K562 (cell line): ENCODE measurements around the gene KNL1. TPM values are rescaled to one million over a fixed set of nuclear protein-coding genes. Genes with fewer than 3 reads are reported as not detected.

Experiments used
- polyA plus RNA-seq, 8 experiments: library from polyadenylated mRNA; depleted of rRNA in 4 of 8; stranded (reverse) in 5 of 8; unstranded in 3 of 8; fragments of >200 nt; fragmentation: Nextera tagmentation in 2 of 8; fragmentation: Illumina TruSeq in 1 of 8; extraction: Ambion mirVana in 2 of 8; extraction: Trizol in 1 of 8; gene quantifications; 2 replicates each; pipeline versions ENCODE4 v1.2.1 to v1.2.3, GENCODE V29; 2011 to 2014; ENCODE audit warnings: inconsistent platforms in 1 of 8, missing spikeins in 1 of 8
- small RNA-seq: library from RNA; depleted of rRNA; stranded (forward); fragments of <200 nt; gene quantifications from one replicate; pipeline ENCODE3, GENCODE V24; 2014
- total RNA-seq, 7 experiments: library from RNA; depleted of rRNA in 6 of 7; stranded (reverse); fragments of >200 nt in 6 of 7; fragmentation: Illumina TruSeq in 2 of 7; extraction: Trizol in 2 of 7; gene quantifications; 2 replicates each; pipeline versions ENCODE4 v1.2.1 to v1.2.3, GENCODE V29; 2011 to 2021; ENCODE audit warnings: low replicate concordance in 1 of 7

KNL1 gene
- total and polyA plus RNA-seq, 9 of the 15 experiments (the other 6 are each of a cell fraction or from before 2014, with no cell fraction given) = 14.5 to 65.4 (median 34.6) TPM

Small RNA genes within 50 kb of the gene (small RNA-seq; reads per million reads assigned to genes)
- gene RF00017 (not detected), gene RN7SL376P (not detected)

Other genes starting within 250 kb of the KNL1 start
Only the 7 nearest of the 16 such genes appear.
- gene BAHD1, start 153.3 kb upstream of the KNL1 start, total RNA-seq (2014; rRNA removed) = 15.2 and 20.8 TPM in 2 replicates
- gene BAHD1, start 153.3 kb upstream of the KNL1 start, total RNA-seq (2014; rRNA removed; fragmentation: Illumina TruSeq; extraction: Trizol) = 9.7 and 10.3 TPM in 2 replicates
- 11.5 and 12.3 TPM in 2 replicates for gene BAHD1, start 153.3 kb upstream of the KNL1 start, total RNA-seq (2015; rRNA removed; fragmentation: Illumina TruSeq; extraction: Trizol)
- 33.6 and 38.5 TPM in 2 replicates for gene BAHD1, start 153.3 kb upstream of the KNL1 start, total RNA-seq (2021)
- 9.7 and 10.6 TPM in 2 replicates for gene BAHD1, start 153.3 kb upstream of the KNL1 start, polyA plus RNA-seq (2011; rRNA removed)
- 18.4 and 26.4 TPM in 2 replicates for gene BAHD1, start 153.3 kb upstream of the KNL1 start, polyA plus RNA-seq (2014; fragmentation: Illumina TruSeq; extraction: Trizol)
- gene BAHD1, start 153.3 kb upstream of the KNL1 start, polyA plus RNA-seq (2014; fragmentation: Nextera tagmentation; extraction: Ambion mirVana) = under 1 TPM; 0.55 to 0.80 TPM
- gene BAHD1, start 153.3 kb upstream of the KNL1 start, polyA plus RNA-seq (2014; rRNA removed) = 19.0 and 19.4 TPM in 2 replicates
- gene CHST14, start 123.3 kb upstream of the KNL1 start, total RNA-seq (2014; rRNA removed) = 4.0 and 5.6 TPM in 2 replicates
- gene CHST14, start 123.3 kb upstream of the KNL1 start, total RNA-seq (2014; rRNA removed; fragmentation: Illumina TruSeq; extraction: Trizol) = 2.3 and 2.5 TPM in 2 replicates
- 4.6 TPM in 2 replicates for gene CHST14, start 123.3 kb upstream of the KNL1 start, total RNA-seq (2015; rRNA removed; fragmentation: Illumina TruSeq; extraction: Trizol)
- 11.2 and 12.1 TPM in 2 replicates for gene CHST14, start 123.3 kb upstream of the KNL1 start, total RNA-seq (2021)
- 4.5 and 6.4 TPM in 2 replicates for gene CHST14, start 123.3 kb upstream of the KNL1 start, polyA plus RNA-seq (2011; rRNA removed)
- 6.3 and 7.5 TPM in 2 replicates for gene CHST14, start 123.3 kb upstream of the KNL1 start, polyA plus RNA-seq (2014; fragmentation: Illumina TruSeq; extraction: Trizol)
- 1 to 10 TPM; 1.6 to 2.3 TPM for gene CHST14, start 123.3 kb upstream of the KNL1 start, polyA plus RNA-seq (2014; fragmentation: Nextera tagmentation; extraction: Ambion mirVana)
- gene CHST14, start 123.3 kb upstream of the KNL1 start, polyA plus RNA-seq (2014; rRNA removed) = 3.9 and 4.8 TPM in 2 replicates
- gene CCDC32, start 29.2 kb upstream of the KNL1 start, total RNA-seq (2014; rRNA removed) = 22.2 and 26.8 TPM in 2 replicates
- gene CCDC32, start 29.2 kb upstream of the KNL1 start, total RNA-seq (2014; rRNA removed; fragmentation: Illumina TruSeq; extraction: Trizol) = 53.3 and 75.6 TPM in 2 replicates
- gene CCDC32, start 29.2 kb upstream of the KNL1 start, total RNA-seq (2015; rRNA removed; fragmentation: Illumina TruSeq; extraction: Trizol) = 21.6 and 30.7 TPM in 2 replicates
- gene CCDC32, start 29.2 kb upstream of the KNL1 start, total RNA-seq (2021) = 33.8 and 38.0 TPM in 2 replicates
- gene CCDC32, start 29.2 kb upstream of the KNL1 start, polyA plus RNA-seq (2011; rRNA removed) = 34.7 and 37.0 TPM in 2 replicates
- gene CCDC32, start 29.2 kb upstream of the KNL1 start, polyA plus RNA-seq (2014; fragmentation: Illumina TruSeq; extraction: Trizol) = 28.5 and 34.1 TPM in 2 replicates
- 10 to 100 TPM; 54.4 to 94.8 TPM for gene CCDC32, start 29.2 kb upstream of the KNL1 start, polyA plus RNA-seq (2014; fragmentation: Nextera tagmentation; extraction: Ambion mirVana)
- 35.3 and 37.1 TPM in 2 replicates for gene CCDC32, start 29.2 kb upstream of the KNL1 start, polyA plus RNA-seq (2014; rRNA removed)
- 23.4 and 36.8 TPM in 2 replicates for gene RPUSD2, start 24.9 kb upstream of the KNL1 start, total RNA-seq (2014; rRNA removed)
- 10.0 and 14.3 TPM in 2 replicates for gene RPUSD2, start 24.9 kb upstream of the KNL1 start, total RNA-seq (2014; rRNA removed; fragmentation: Illumina TruSeq; extraction: Trizol)
- 17.5 and 18.6 TPM in 2 replicates for gene RPUSD2, start 24.9 kb upstream of the KNL1 start, total RNA-seq (2015; rRNA removed; fragmentation: Illumina TruSeq; extraction: Trizol)
- 24.0 and 30.2 TPM in 2 replicates for gene RPUSD2, start 24.9 kb upstream of the KNL1 start, total RNA-seq (2021)
- 11.2 and 13.0 TPM in 2 replicates for gene RPUSD2, start 24.9 kb upstream of the KNL1 start, polyA plus RNA-seq (2011; rRNA removed)
- 13.6 and 13.7 TPM in 2 replicates for gene RPUSD2, start 24.9 kb upstream of the KNL1 start, polyA plus RNA-seq (2014; fragmentation: Illumina TruSeq; extraction: Trizol)
- gene RPUSD2, start 24.9 kb upstream of the KNL1 start, polyA plus RNA-seq (2014; fragmentation: Nextera tagmentation; extraction: Ambion mirVana) = 1 to 10 TPM; 3.7 to 5.0 TPM
- gene RPUSD2, start 24.9 kb upstream of the KNL1 start, polyA plus RNA-seq (2014; rRNA removed) = 19.6 and 20.5 TPM in 2 replicates
- gene RAD51, start 100.9 kb downstream of the KNL1 start, total RNA-seq (2014; rRNA removed) = 34.6 and 41.9 TPM in 2 replicates
- 29.8 and 35.7 TPM in 2 replicates for gene RAD51, start 100.9 kb downstream of the KNL1 start, total RNA-seq (2014; rRNA removed; fragmentation: Illumina TruSeq; extraction: Trizol)
- gene RAD51, start 100.9 kb downstream of the KNL1 start, total RNA-seq (2015; rRNA removed; fragmentation: Illumina TruSeq; extraction: Trizol) = 25.4 and 26.8 TPM in 2 replicates
- 55.3 and 63.8 TPM in 2 replicates for gene RAD51, start 100.9 kb downstream of the KNL1 start, total RNA-seq (2021)
- 40.7 and 49.7 TPM in 2 replicates for gene RAD51, start 100.9 kb downstream of the KNL1 start, polyA plus RNA-seq (2011; rRNA removed)
- gene RAD51, start 100.9 kb downstream of the KNL1 start, polyA plus RNA-seq (2014; fragmentation: Illumina TruSeq; extraction: Trizol) = 48.5 and 52.3 TPM in 2 replicates
- gene RAD51, start 100.9 kb downstream of the KNL1 start, polyA plus RNA-seq (2014; fragmentation: Nextera tagmentation; extraction: Ambion mirVana) = 10 to 100 TPM; 16.0 to 16.6 TPM
- 44.8 and 46.7 TPM in 2 replicates for gene RAD51, start 100.9 kb downstream of the KNL1 start, polyA plus RNA-seq (2014; rRNA removed)
- gene RMDN3, start 161.0 kb downstream of the KNL1 start, total RNA-seq (2014; rRNA removed) = 25.9 and 33.8 TPM in 2 replicates
- 23.5 and 24.9 TPM in 2 replicates for gene RMDN3, start 161.0 kb downstream of the KNL1 start, total RNA-seq (2014; rRNA removed; fragmentation: Illumina TruSeq; extraction: Trizol)
- gene RMDN3, start 161.0 kb downstream of the KNL1 start, total RNA-seq (2015; rRNA removed; fragmentation: Illumina TruSeq; extraction: Trizol) = 25.4 and 26.4 TPM in 2 replicates
- 38.2 and 39.4 TPM in 2 replicates for gene RMDN3, start 161.0 kb downstream of the KNL1 start, total RNA-seq (2021)
- gene RMDN3, start 161.0 kb downstream of the KNL1 start, polyA plus RNA-seq (2011; rRNA removed) = 28.9 and 32.7 TPM in 2 replicates
- gene RMDN3, start 161.0 kb downstream of the KNL1 start, polyA plus RNA-seq (2014; fragmentation: Illumina TruSeq; extraction: Trizol) = 31.4 and 33.3 TPM in 2 replicates
- 1 to 10 TPM; 8.1 to 8.9 TPM for gene RMDN3, start 161.0 kb downstream of the KNL1 start, polyA plus RNA-seq (2014; fragmentation: Nextera tagmentation; extraction: Ambion mirVana)
- 35.7 and 36.4 TPM in 2 replicates for gene RMDN3, start 161.0 kb downstream of the KNL1 start, polyA plus RNA-seq (2014; rRNA removed)
- gene GCHFR, start 169.8 kb downstream of the KNL1 start, total RNA-seq (2014; rRNA removed) = 81.2 and 83.5 TPM in 2 replicates
- gene GCHFR, start 169.8 kb downstream of the KNL1 start, total RNA-seq (2014; rRNA removed; fragmentation: Illumina TruSeq; extraction: Trizol) = 5.3 and 8.7 TPM in 2 replicates
- gene GCHFR, start 169.8 kb downstream of the KNL1 start, total RNA-seq (2015; rRNA removed; fragmentation: Illumina TruSeq; extraction: Trizol) = 28.2 and 30.0 TPM in 2 replicates
- gene GCHFR, start 169.8 kb downstream of the KNL1 start, total RNA-seq (2021) = 31.9 and 37.3 TPM in 2 replicates
- gene GCHFR, start 169.8 kb downstream of the KNL1 start, polyA plus RNA-seq (2011; rRNA removed) = 20.8 and 33.6 TPM in 2 replicates
- 16.0 and 25.7 TPM in 2 replicates for gene GCHFR, start 169.8 kb downstream of the KNL1 start, polyA plus RNA-seq (2014; fragmentation: Illumina TruSeq; extraction: Trizol)
- gene GCHFR, start 169.8 kb downstream of the KNL1 start, polyA plus RNA-seq (2014; fragmentation: Nextera tagmentation; extraction: Ambion mirVana) = 10 to 100 TPM; 10.1 to 18.2 TPM
- 55.2 and 75.1 TPM in 2 replicates for gene GCHFR, start 169.8 kb downstream of the KNL1 start, polyA plus RNA-seq (2014; rRNA removed)